GM23338 (cell line): Measurements from ENCODE around the gene REPS1.

Source experiments
- CTCF ChIP-seq, 2 experiments: fragments of 200-600 bp in 1 of 2; sonication (generic) in 1 of 2; conservative IDR thresholded peaks; 2 replicates each; pipeline versions ENCODE4 v1.5.1 to v1.6.1; 2016 to 2017; ENCODE audit warnings: antibody characterized with exemption in 2 of 2, low read depth in 2 of 2, mild to moderate bottlenecking in 2 of 2, moderate library complexity in 1 of 2
- EZH2 ChIP-seq: fragments of 200-600 bp; sonication (generic); IDR thresholded peaks from one replicate; pipeline ENCODE4 v1.8.0; 2017; ENCODE audit warnings: antibody characterized with exemption, mild to moderate bottlenecking, low read depth; ENCODE audit not compliant: unreplicated experiment

GRCh38 chr6:138882369-138883017 is 105.6 kb downstream of the REPS1 start:
- no peak for TF ChIP-seq CTCF (conservative IDR thresholded peaks at IDR 0.05; ENCODE audit: low read depth in 2 of 2)
- no peak for TF ChIP-seq EZH2
